ENCODE data around the gene SEMA6D. TPM values are rescaled to one million over a fixed set of nuclear protein-coding genes. Genes with fewer than 3 reads are reported as not detected.

Gene SEMA6D
- polyA plus RNA-seq, 1 donor (not counting 4 experiments of a cell fraction or from before 2014, with no cell fraction given), result 0.67 TPM

- Histone ChIP-seq H3K4me1 (ENCODE audit: control insufficient read depth, extremely low read depth, insufficient read depth, low read length) (peaks cover 7% of the 10 kb centered on the region), H2AFZ (ENCODE audit: control insufficient read depth, low read length) (no peak overlapping the region), H3K27ac (ENCODE audit: control insufficient read depth, insufficient read depth, low read length) (no peak overlapping the region), H4K20me1 (ENCODE audit: control insufficient read depth, extremely low read depth, insufficient read depth, low read length) (no peaks in the 10 kb centered on the region), H3K79me2 (ENCODE audit: control insufficient read depth, insufficient read depth, low read length) (no peaks in the 10 kb centered on the region), H3K9me1 (ENCODE audit: control insufficient read depth, extremely low read depth, insufficient read depth, low read length) (no peaks in the 10 kb centered on the region), H3K9ac (ENCODE audit: control insufficient read depth, extremely low read depth, insufficient read depth, low read length) (no peak overlapping the region), H3K9me3 (ENCODE audit: control insufficient read depth, low read depth, low read length) (no peaks in the 10 kb centered on the region), H3K27me3 (ENCODE audit: control insufficient read depth, extremely low read depth, insufficient read depth, low read length) (no peaks in the 10 kb centered on the region), H3K4me2 (ENCODE audit: control insufficient read depth, extremely low read depth, insufficient read depth, low read depth, low read length) (no peak overlapping the region), H3K36me3 (ENCODE audit: control insufficient read depth in 2 of 2, extremely low read depth in 1 of 2, insufficient read depth in 2 of 2, low read length in 2 of 2) (no peaks in the 10 kb centered on the region), H3K4me3 (ENCODE audit: control insufficient read depth in 2 of 3, extremely low read depth in 1 of 3, insufficient read depth in 2 of 3, low read depth in 1 of 3, low read length in 3 of 3) (no peak overlapping the region)
- no peak for FAIRE-seq
- dilution Hi-C loops (cut with MboI; ENCODE audit: extremely low pct_ligation_motif_present, low sequenced_read_pairs), result no loop called here
- TF ChIP-seq EZH2 (IDR thresholded peaks at IDR 0.05; ENCODE audit: low read length) (no peak), CTCF (optimal IDR thresholded peaks at IDR 0.05 in 1 of 3, IDR thresholded peaks at IDR 0.05 in 1 of 3, conservative IDR thresholded peaks at IDR 0.05 in 1 of 3; ENCODE audit: extremely low read depth in 1 of 3, insufficient read depth in 2 of 3, low read length in 3 of 3) (no peak)
- no peak for DNase-seq (ENCODE audit: low read depth, low spot score)
Measured at GRCh38 chr15:47724346-47724745, 7.0 kb downstream of the SEMA6D start.

- no peak overlapping the region for H3K9ac ChIP-seq (ENCODE audit: control insufficient read depth, extremely low read depth, insufficient read depth, low read length)
- no peaks in the 10 kb centered on the region for H4K20me1 ChIP-seq (ENCODE audit: control insufficient read depth, extremely low read depth, insufficient read depth, low read length)
- no peak overlapping the region for H3K4me3 ChIP-seq (ENCODE audit: control insufficient read depth in 2 of 3, extremely low read depth in 1 of 3, insufficient read depth in 2 of 3, low read depth in 1 of 3, low read length in 3 of 3)
- no peaks in the 10 kb centered on the region for H3K27me3 ChIP-seq (ENCODE audit: control insufficient read depth, extremely low read depth, insufficient read depth, low read length)
- TF ChIP-seq EZH2 (IDR thresholded peaks at IDR 0.05; ENCODE audit: low read length) (no peak), CTCF (optimal IDR thresholded peaks at IDR 0.05 in 1 of 3, IDR thresholded peaks at IDR 0.05 in 1 of 3, conservative IDR thresholded peaks at IDR 0.05 in 1 of 3; ENCODE audit: extremely low read depth in 1 of 3, insufficient read depth in 2 of 3, low read length in 3 of 3) (no peak)
- H3K9me1 ChIP-seq (ENCODE audit: control insufficient read depth, extremely low read depth, insufficient read depth, low read length), result no peaks in the 10 kb centered on the region
- DNase-seq (ENCODE audit: low read depth, low spot score) (no peak), FAIRE-seq (no peak)
- H3K36me3 ChIP-seq (ENCODE audit: control insufficient read depth in 2 of 2, extremely low read depth in 1 of 2, insufficient read depth in 2 of 2, low read length in 2 of 2), result no peaks in the 10 kb centered on the region
- no peaks in the 10 kb centered on the region for H3K9me3 ChIP-seq (ENCODE audit: control insufficient read depth, low read depth, low read length)
- H3K4me2 ChIP-seq (ENCODE audit: control insufficient read depth, extremely low read depth, insufficient read depth, low read depth, low read length), result no peak overlapping the region
- dilution Hi-C loops (cut with MboI; ENCODE audit: extremely low pct_ligation_motif_present, low sequenced_read_pairs), result no loop called here
- H3K4me1 ChIP-seq (ENCODE audit: control insufficient read depth, extremely low read depth, insufficient read depth, low read length), result peaks cover 7% of the 10 kb centered on the region
- H2AFZ ChIP-seq (ENCODE audit: control insufficient read depth, low read length), result no peak overlapping the region
- no peak overlapping the region for H3K27ac ChIP-seq (ENCODE audit: control insufficient read depth, insufficient read depth, low read length)
- H3K79me2 ChIP-seq (ENCODE audit: control insufficient read depth, insufficient read depth, low read length), result no peaks in the 10 kb centered on the region
Measured at GRCh38 chr15:47725051-47725450, 7.7 kb downstream of the SEMA6D start.
